SK-N-SH (cell line): ENCODE measurements around the gene STK36. TPM values are rescaled to one million over a fixed set of nuclear protein-coding genes. Genes with fewer than 3 reads are reported as not detected.

Experiments
- CTCF ChIA-PET: fragments of 300-600, 350-600 bp; formaldehyde crosslinking; extraction: SDS; loops from one replicate; lab custom pipeline; 2021; lab: Yijun Ruan, JAX
- POLR2A ChIA-PET: fragments of 350-600 bp; sonication (Branson Sonifier 250); formaldehyde crosslinking; extraction: SDS; loops from one replicate; lab custom pipeline; 2020; ENCODE audit warnings: antibody characterized with exemption, inconsistent platforms; lab: Yijun Ruan, JAX
- DNase-seq: peaks from one replicate; pipeline ENCODE4 v3.0.0; 2012
- H2AFZ ChIP-seq: fragments of 200-600 bp; sonication (generic); 2 replicates; pipeline ENCODE4 v1.8.1; 2016; ENCODE audit warnings: antibody characterized with exemption, mild to moderate bottlenecking, low read depth
- H3F3A ChIP-seq: fragments of 200-600 bp; sonication (generic); replicated peaks from 2 replicates; pipeline ENCODE3; 2016; ENCODE audit warnings: antibody characterized with exemption, mild to moderate bottlenecking; ENCODE audit not compliant: insufficient read depth
- H3K27ac ChIP-seq, 2 experiments: fragments of 200-500 bp in 1 of 2; fragments of 200-600 bp in 1 of 2; sonication (Bioruptor generic) in 1 of 2; sonication (generic), shearing (Covaris generic) in 1 of 2; 2 replicates each; pipeline versions ENCODE4 v1.5.1 to v1.6.1; 2014 to 2016; ENCODE audit warnings: low read depth in 2 of 2, inconsistent platforms in 1 of 2, low read length in 1 of 2, mild to moderate bottlenecking in 1 of 2, mixed read lengths in 1 of 2
- H3K27me3 ChIP-seq: fragments of 200-600 bp; sonication (generic), shearing (Covaris generic); 2 replicates; pipeline ENCODE4 v1.6.1; 2016; ENCODE audit warnings: mixed run types; ENCODE audit not compliant: insufficient read depth
- H3K36me3 ChIP-seq, 2 experiments: fragments of 200-500 bp in 1 of 2; fragments of 200-600 bp in 1 of 2; sonication (Bioruptor generic) in 1 of 2; sonication (generic) in 1 of 2; replicated peaks in 1 of 2; 2 replicates each; pipeline versions ENCODE3 to v1.5.1; 2014 to 2016; ENCODE audit warnings: low read length in 1 of 2, mild to moderate bottlenecking in 1 of 2; ENCODE audit not compliant: insufficient read depth in 2 of 2, control insufficient read depth in 1 of 2
- H3K4me1 ChIP-seq, 2 experiments: fragments of 200-500 bp in 1 of 2; fragments of 200-600 bp in 1 of 2; sonication (Bioruptor generic) in 1 of 2; sonication (generic), shearing (Covaris generic) in 1 of 2; 2 replicates each; pipeline versions ENCODE4 v1.5.1 to v1.6.1; 2014 to 2016; ENCODE audit warnings: low read depth in 1 of 2, low read length in 1 of 2, mixed run types in 1 of 2; ENCODE audit not compliant: insufficient read depth in 2 of 2, control insufficient read depth in 1 of 2
- H3K4me2 ChIP-seq: fragments of 200-600 bp; sonication (generic), shearing (Covaris generic); 2 replicates; pipeline ENCODE4 v1.6.1; 2017; ENCODE audit warnings: mixed run types
- H3K4me3 ChIP-seq, 2 experiments: fragments of 200-500 bp in 1 of 2; fragments of 200-600 bp in 1 of 2; sonication (Bioruptor generic) in 1 of 2; sonication (generic), shearing (Covaris generic) in 1 of 2; 2 replicates each; pipeline versions ENCODE4 v1.5.1 to v1.8.1; 2014 to 2016; ENCODE audit warnings: low read depth in 2 of 2, inconsistent platforms in 1 of 2, low read length in 1 of 2, mild to moderate bottlenecking in 1 of 2, mixed read lengths in 1 of 2, moderate library complexity in 1 of 2
- H3K79me2 ChIP-seq: fragments of 200-600 bp; sonication (generic); 2 replicates; pipeline ENCODE4 v1.8.1; 2017; ENCODE audit warnings: mild to moderate bottlenecking; ENCODE audit not compliant: insufficient read depth
- H3K9ac ChIP-seq: fragments of 200-600 bp; sonication (generic); 2 replicates; pipeline ENCODE4 v1.6.1; 2017; ENCODE audit warnings: mixed run types
- H3K9me2 ChIP-seq: fragments of 200-600 bp; sonication (generic); 2 replicates; pipeline ENCODE4 v1.6.1; 2017; ENCODE audit warnings: mixed run types
- H3K9me3 ChIP-seq: fragments of 200-600 bp; sonication (generic); 2 replicates; pipeline ENCODE4 v1.6.1; 2017; ENCODE audit warnings: mixed run types, mild to moderate bottlenecking, moderate library complexity
- H4K20me1 ChIP-seq: fragments of 200-600 bp; sonication (generic); 2 replicates; pipeline ENCODE4 v1.6.1; 2017; ENCODE audit warnings: mild to moderate bottlenecking, mixed run types; ENCODE audit not compliant: insufficient read depth
- CHD2 ChIP-seq: fragments of 150-350 bp; IDR thresholded peaks from 2 replicates; pipeline ENCODE4 v1.6.1; 2018; ENCODE audit warnings: low read length; ENCODE audit not compliant: partially characterized antibody
- ELF1 ChIP-seq: IDR thresholded peaks from 2 replicates; pipeline ENCODE4 v1.4.0; 2012
- EP300 ChIP-seq, 2 experiments: IDR thresholded peaks; 2 replicates each; pipeline versions ENCODE4 v1.4.0 to v1.6.1; 2012; ENCODE audit warnings: borderline replicate concordance in 1 of 2, low read depth in 1 of 2, low read length in 1 of 2
- EZH2phosphoT487 ChIP-seq: fragments of 200-600 bp; sonication (generic); IDR thresholded peaks from 2 replicates; pipeline ENCODE4 v1.6.1; 2017; ENCODE audit warnings: low read depth, mixed run types, mild to moderate bottlenecking, antibody characterized with exemption, moderate library complexity, borderline replicate concordance
- FOSL2 ChIP-seq: IDR thresholded peaks from 2 replicates; pipeline ENCODE4 v1.4.0; 2012; ENCODE audit warnings: low read depth, mild to moderate bottlenecking, moderate library complexity, borderline replicate concordance
- GATA2 ChIP-seq: sonication (generic); formaldehyde crosslinking; IDR thresholded peaks from 2 replicates; pipeline ENCODE4 v1.5.0; 2020; ENCODE audit warnings: mild to moderate bottlenecking, missing genetic modification reagents
- IRF3 ChIP-seq: fragments of 150-350 bp; IDR thresholded peaks from 2 replicates; pipeline ENCODE4 v1.6.1; 2016; ENCODE audit warnings: mild to moderate bottlenecking, low read depth, low read length
- JUND ChIP-seq: IDR thresholded peaks from 2 replicates; pipeline ENCODE4 v1.4.0; 2012
- MEF2A ChIP-seq: IDR thresholded peaks from 2 replicates; pipeline ENCODE4 v1.4.0; 2012; ENCODE audit warnings: low read depth, borderline replicate concordance
- NRF1 ChIP-seq: IDR thresholded peaks from 2 replicates; pipeline ENCODE4 v1.6.1; 2012; ENCODE audit warnings: low read depth, mild to moderate bottlenecking, low read length
- POLR2AphosphoS5 ChIP-seq: IDR thresholded peaks from 2 replicates; pipeline ENCODE4 v1.6.1; 2012; ENCODE audit warnings: low read depth, low read length
- RCOR1 ChIP-seq: fragments of 150-350 bp; IDR thresholded peaks from 2 replicates; pipeline ENCODE4 v1.6.1; 2017; ENCODE audit warnings: antibody characterized with exemption, low read length
- RFX5 ChIP-seq: IDR thresholded peaks from 2 replicates; pipeline ENCODE4 v1.6.1; 2012; ENCODE audit warnings: mild to moderate bottlenecking, improper control_type of control experiment, low read length
- TEAD4 ChIP-seq: IDR thresholded peaks from 2 replicates; pipeline ENCODE4 v1.4.0; 2012; ENCODE audit warnings: mild to moderate bottlenecking, borderline replicate concordance; ENCODE audit not compliant: insufficient read depth
- ZBTB33 ChIP-seq: IDR thresholded peaks from 2 replicates; pipeline ENCODE4 v1.4.0; 2012; ENCODE audit warnings: low read depth, borderline replicate concordance
- WGBS: methylation state at CpG from one replicate; pipeline ENCODE4 v1.1.6; 2017; ENCODE audit warnings: low lambda C conversion rate; 5-methylcytosine and 5-hydroxymethylcytosine counted together
- polyA plus RNA-seq, 3 experiments: library from polyadenylated mRNA; depleted of rRNA; stranded (reverse); fragments of >200 nt; gene quantifications; 2 replicates each; pipeline ENCODE4 v1.2.3, GENCODE V29; 2012
- TF ChIP-seq, protein P1 (sequence below): IDR thresholded peaks from 2 replicates; pipeline ENCODE4; 2012
- TF ChIP-seq, protein P2 (sequence below): IDR thresholded peaks from 2 replicates; pipeline ENCODE4 v1.4.0; 2012; ENCODE audit warnings: low read depth
- TF ChIP-seq, protein P3 (sequence below): IDR thresholded peaks from 2 replicates; pipeline ENCODE4 v1.4.0; 2012; ENCODE audit warnings: low read depth, borderline replicate concordance

Gene STK36
- polyA plus RNA-seq, 1 of the 3 experiments (the other 2 are of a cell fraction), result 53.5 TPM

- no peak overlapping the region for H3K4me3 ChIP-seq
- POLR2A ChIA-PET, result no interaction called here
- 94% methylated on average over 3 of the region's 3 CpGs for WGBS
- H3K4me1 ChIP-seq, result no peaks in the 10 kb centered on the region
- H4K20me1 ChIP-seq, result no peaks in the 10 kb centered on the region
- no peak overlapping the region for H3K27ac ChIP-seq
- no peaks in the 10 kb centered on the region for H3F3A ChIP-seq
- DNase-seq, result no peak
- peaks cover 0 to 2% of the 10 kb centered on the region in 2 experiments for H3K36me3 ChIP-seq
- H2AFZ ChIP-seq, result 0 out of 2 replicates have a peak overlapping the region, but pooled peaks have one; percentile 41
- no peak for TF ChIP-seq GATA2 (CRISPR knock-in tag)
- no peak for TF ChIP-seq EP300 (IDR thresholded peaks at IDR 0.05; ENCODE audit: borderline replicate concordance in 1 of 2, low read depth in 1 of 2, low read length in 1 of 2)
- TF ChIP-seq RCOR1, result no peak
- TF ChIP-seq MEF2A, result no peak
- no peak for TF ChIP-seq JUND
- TF ChIP-seq FOSL2, result no peak
- no peak for TF ChIP-seq ZBTB33
- no peak for TF ChIP-seq IRF3
- TF ChIP-seq, protein P1, sequence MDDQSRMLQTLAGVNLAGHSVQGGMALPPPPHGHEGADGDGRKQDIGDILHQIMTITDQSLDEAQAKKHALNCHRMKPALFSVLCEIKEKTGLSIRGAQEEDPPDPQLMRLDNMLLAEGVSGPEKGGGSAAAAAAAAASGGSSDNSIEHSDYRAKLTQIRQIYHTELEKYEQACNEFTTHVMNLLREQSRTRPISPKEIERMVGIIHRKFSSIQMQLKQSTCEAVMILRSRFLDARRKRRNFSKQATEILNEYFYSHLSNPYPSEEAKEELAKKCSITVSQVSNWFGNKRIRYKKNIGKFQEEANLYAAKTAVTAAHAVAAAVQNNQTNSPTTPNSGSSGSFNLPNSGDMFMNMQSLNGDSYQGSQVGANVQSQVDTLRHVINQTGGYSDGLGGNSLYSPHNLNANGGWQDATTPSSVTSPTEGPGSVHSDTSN, result no peak
- no peak for TF ChIP-seq CHD2
- TF ChIP-seq NRF1, result no peak
- TF ChIP-seq EZH2phosphoT487, result no peak
- TF ChIP-seq, protein P2, sequence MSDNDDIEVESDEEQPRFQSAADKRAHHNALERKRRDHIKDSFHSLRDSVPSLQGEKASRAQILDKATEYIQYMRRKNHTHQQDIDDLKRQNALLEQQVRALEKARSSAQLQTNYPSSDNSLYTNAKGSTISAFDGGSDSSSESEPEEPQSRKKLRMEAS, result no peak
- TF ChIP-seq, all 33 proteins: peak for 0
- Histone ChIP-seq H3K9me2 (no peaks in the 10 kb centered on the region), H3K79me2 (no peaks in the 10 kb centered on the region), H3K4me2 (no peak overlapping the region), H3K27me3 (no peaks in the 10 kb centered on the region), H3K9me3 (no peaks in the 10 kb centered on the region), H3K9ac (no peak overlapping the region)
- CTCF ChIA-PET, result no interaction called here
Measured at GRCh38 chr2:218623366-218623705, 48.5 kb upstream of the STK36 start.

- CTCF ChIA-PET, result interaction anchor here (0.7 to 3.5 kb wide), 4 partner anchors 22 to 221 kb away, joined by 3 to 19 read pairs (median 3); no protein-coding TSS in a partner anchor
- Histone ChIP-seq H3K9ac (no peak overlapping the region), H3K79me2 (no peaks in the 10 kb centered on the region), H3K27ac (no peak overlapping the region), H3K4me1 (no peaks in the 10 kb centered on the region), H3K4me2 (no peak overlapping the region), H3K9me3 (no peaks in the 10 kb centered on the region), H3K9me2 (no peaks in the 10 kb centered on the region), H3K4me3 (no peak overlapping the region), H4K20me1 (no peaks in the 10 kb centered on the region), H3K27me3 (no peaks in the 10 kb centered on the region), H3K36me3 (peaks cover 0 to 2% of the 10 kb centered on the region in 2 experiments), H2AFZ (no peak overlapping the region), H3F3A (no peaks in the 10 kb centered on the region)
- TF ChIP-seq POLR2AphosphoS5, result no peak
- no peak for TF ChIP-seq JUND
- TF ChIP-seq TEAD4, result no peak
- TF ChIP-seq MEF2A, result no peak
- no peak for TF ChIP-seq EP300 (IDR thresholded peaks at IDR 0.05; ENCODE audit: borderline replicate concordance in 1 of 2, low read depth in 1 of 2, low read length in 1 of 2)
- TF ChIP-seq RFX5, result no peak
- TF ChIP-seq, protein P3, sequence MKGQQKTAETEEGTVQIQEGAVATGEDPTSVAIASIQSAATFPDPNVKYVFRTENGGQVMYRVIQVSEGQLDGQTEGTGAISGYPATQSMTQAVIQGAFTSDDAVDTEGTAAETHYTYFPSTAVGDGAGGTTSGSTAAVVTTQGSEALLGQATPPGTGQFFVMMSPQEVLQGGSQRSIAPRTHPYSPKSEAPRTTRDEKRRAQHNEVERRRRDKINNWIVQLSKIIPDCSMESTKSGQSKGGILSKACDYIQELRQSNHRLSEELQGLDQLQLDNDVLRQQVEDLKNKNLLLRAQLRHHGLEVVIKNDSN, result no peak
- TF ChIP-seq RCOR1, result no peak
- TF ChIP-seq ELF1, result no peak
- WGBS, result 96% methylated on average over 4 of the region's 4 CpGs
- DNase-seq, result no peak
- POLR2A ChIA-PET, result interaction anchor here (1.2 kb wide), 1 partner anchor 18 kb away, joined by 5 read pairs; the partner anchor contains the start of gene PLCD4
Measured at GRCh38 chr2:218626369-218626768, 45.5 kb upstream of the STK36 start.
